ENCODE measurements around the gene MFN1.

MFN1 gene

DNA sequence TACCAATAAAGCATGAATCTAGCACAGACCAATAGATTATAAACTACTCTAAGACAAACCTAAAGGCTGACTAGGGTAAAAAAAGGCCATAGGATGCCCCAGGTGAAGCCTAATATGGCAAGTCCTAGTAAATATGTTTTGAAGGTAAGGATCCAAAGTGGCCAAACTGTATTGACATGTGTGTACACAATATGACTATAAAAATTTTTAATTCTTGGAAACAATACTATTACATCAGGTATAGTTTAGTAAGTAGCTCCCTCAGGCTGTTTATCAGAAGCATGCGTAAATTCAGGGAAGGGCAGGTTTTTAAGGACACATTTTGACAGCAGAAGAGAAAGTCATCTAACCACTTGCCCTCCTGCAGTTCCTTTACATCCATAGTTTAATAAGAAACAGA, 84.9 kb downstream of the MFN1 start:
- DNase-seq, result no peak

DNA sequence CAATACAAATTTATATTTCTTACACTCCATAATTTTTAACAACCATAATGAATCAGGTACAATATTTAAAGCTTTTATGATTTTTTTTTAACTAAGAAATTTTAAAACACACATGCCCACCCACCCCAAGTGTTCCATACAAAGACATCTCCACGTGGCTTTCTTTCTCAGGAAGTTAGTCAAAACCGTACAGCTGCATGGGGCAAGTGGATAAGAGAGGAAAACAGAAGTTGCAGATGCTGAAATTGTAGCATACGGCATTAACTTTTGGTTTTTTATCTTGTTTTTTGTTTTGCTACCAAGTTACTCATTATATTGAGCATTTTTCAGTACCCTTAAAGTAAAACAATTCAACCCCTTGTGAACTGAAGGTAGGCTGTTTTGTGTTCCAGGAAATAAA, 89.0 kb downstream of the MFN1 start:
- DNase-seq, result no peak

DNA sequence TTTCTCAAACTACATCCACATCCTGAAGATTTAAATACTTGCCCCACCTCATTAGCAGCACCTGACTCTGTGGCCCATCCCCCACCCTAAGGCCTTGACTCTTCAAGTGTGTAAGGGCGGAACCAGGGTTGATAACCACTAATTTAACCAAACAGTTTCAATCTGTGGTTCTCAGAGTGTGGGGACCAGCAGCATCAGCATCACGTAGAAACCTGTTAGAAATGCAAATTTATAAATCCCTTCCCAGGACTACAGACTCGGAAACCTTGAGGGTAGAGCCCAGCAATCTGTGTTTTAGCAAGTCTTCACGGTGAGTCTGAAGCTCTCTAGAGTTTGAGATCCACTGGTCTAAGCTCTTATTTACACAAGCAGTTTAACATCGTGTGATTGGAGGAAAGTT, 91.3 kb downstream of the MFN1 start:
- DNase-seq, result peak; percentile 7

All from CD4-positive, alpha-beta T cell treated with Interleukin-17A for 4 hours (primary cell).